GM19452 (cell line): ENCODE measurements around the gene GRAMD1B.
"Not testable (repeated sequence)": the region's sequence is repeated elsewhere in the genome, so short reads cannot be mapped to it uniquely, and the experiment has no call there.

Experiments
- ATAC-seq: cut with Tn5 transposase; IDR thresholded peaks from one replicate; pipeline ENCODE4 v1.9.1; 2021; ENCODE audit not compliant: unreplicated experiment

GRAMD1B gene

GRCh38 chr11:123562158-123562557 lies 132.1 kb downstream of the GRAMD1B start:
- ATAC-seq, result no peak

- ATAC-seq, result no peak
Measured at GRCh38 chr11:123562829-123563228, 132.8 kb downstream of the GRAMD1B start.

- ATAC-seq, result no peak
Measured at GRCh38 chr11:123564221-123564620, 134.2 kb downstream of the GRAMD1B start.

GRCh38 chr11:123566852-123567251 lies 136.8 kb downstream of the GRAMD1B start:
- no peak for ATAC-seq

- ATAC-seq, result no peak
Measured at GRCh38 chr11:123567466-123567865, 137.4 kb downstream of the GRAMD1B start.

GRCh38 chr11:123568367-123568870 lies 138.3 kb downstream of the GRAMD1B start:
- ATAC-seq, result no peak

GRCh38 chr11:123569393-123569792 lies 139.3 kb downstream of the GRAMD1B start:
- ATAC-seq, result no peak

- ATAC-seq, result no peak
Measured at GRCh38 chr11:123570939-123571580, 141.0 kb downstream of the GRAMD1B start.

- ATAC-seq, result not testable (repeated sequence)
Measured at GRCh38 chr11:123572791-123573190, 142.7 kb downstream of the GRAMD1B start.

GRCh38 chr11:123573286-123573685 lies 143.2 kb downstream of the GRAMD1B start:
- ATAC-seq, result no peak

GRCh38 chr11:123575441-123575840 lies 145.4 kb downstream of the GRAMD1B start:
- no peak for ATAC-seq

GRCh38 chr11:123576082-123576481 lies 146.0 kb downstream of the GRAMD1B start:
- no peak for ATAC-seq

GRCh38 chr11:123576501-123576900 lies 146.4 kb downstream of the GRAMD1B start:
- ATAC-seq, result no peak

GRCh38 chr11:123577081-123577598 lies 147.1 kb downstream of the GRAMD1B start:
- no peak for ATAC-seq

- no peak for ATAC-seq
Measured at GRCh38 chr11:123578778-123579481, 148.9 kb downstream of the GRAMD1B start.

- no peak for ATAC-seq
Measured at GRCh38 chr11:123579482-123579812, 149.4 kb downstream of the GRAMD1B start.

- no peak for ATAC-seq
Measured at GRCh38 chr11:123580137-123580536, 150.1 kb downstream of the GRAMD1B start.

GRCh38 chr11:123580557-123581275 lies 150.6 kb downstream of the GRAMD1B start:
- ATAC-seq, result peak; percentile 85

GRCh38 chr11:123581651-123582399 lies 151.8 kb downstream of the GRAMD1B start:
- ATAC-seq, result no peak

- ATAC-seq, result no peak
Measured at GRCh38 chr11:123582992-123583504, 153.0 kb downstream of the GRAMD1B start.

- no peak for ATAC-seq
Measured at GRCh38 chr11:123584186-123584585, 154.1 kb downstream of the GRAMD1B start.
